Vagina (tissue), 2 donors: ENCODE measurements around the gene MND1.

Experiments used
- POLR2AphosphoS5 ChIP-seq, 2 donors: sonication (generic); formaldehyde crosslinking; IDR thresholded peaks; one replicate each; pipeline ENCODE4 v1.9.0; 2017; ENCODE audit warnings: antibody characterized with exemption in 2 of 2, mild to moderate bottlenecking in 2 of 2, low read depth in 1 of 2; ENCODE audit not compliant: insufficient read depth in 1 of 2
- TF ChIP-seq, protein P1 (sequence below), 3 experiments: fragments of 450-650 bp in 2 of 3; fragments of 200-600 bp in 1 of 3; sonication (generic) in 1 of 3; IDR thresholded peaks; one replicate each; pipeline ENCODE4 v1.5.1; 2017 to 2019; ENCODE audit warnings: antibody characterized with exemption in 3 of 3, mild to moderate bottlenecking in 2 of 3, moderate library complexity in 2 of 3

- TF ChIP-seq, protein P1, sequence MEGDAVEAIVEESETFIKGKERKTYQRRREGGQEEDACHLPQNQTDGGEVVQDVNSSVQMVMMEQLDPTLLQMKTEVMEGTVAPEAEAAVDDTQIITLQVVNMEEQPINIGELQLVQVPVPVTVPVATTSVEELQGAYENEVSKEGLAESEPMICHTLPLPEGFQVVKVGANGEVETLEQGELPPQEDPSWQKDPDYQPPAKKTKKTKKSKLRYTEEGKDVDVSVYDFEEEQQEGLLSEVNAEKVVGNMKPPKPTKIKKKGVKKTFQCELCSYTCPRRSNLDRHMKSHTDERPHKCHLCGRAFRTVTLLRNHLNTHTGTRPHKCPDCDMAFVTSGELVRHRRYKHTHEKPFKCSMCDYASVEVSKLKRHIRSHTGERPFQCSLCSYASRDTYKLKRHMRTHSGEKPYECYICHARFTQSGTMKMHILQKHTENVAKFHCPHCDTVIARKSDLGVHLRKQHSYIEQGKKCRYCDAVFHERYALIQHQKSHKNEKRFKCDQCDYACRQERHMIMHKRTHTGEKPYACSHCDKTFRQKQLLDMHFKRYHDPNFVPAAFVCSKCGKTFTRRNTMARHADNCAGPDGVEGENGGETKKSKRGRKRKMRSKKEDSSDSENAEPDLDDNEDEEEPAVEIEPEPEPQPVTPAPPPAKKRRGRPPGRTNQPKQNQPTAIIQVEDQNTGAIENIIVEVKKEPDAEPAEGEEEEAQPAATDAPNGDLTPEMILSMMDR (IDR thresholded peaks at IDR 0.05), result no peak
- no peak for TF ChIP-seq POLR2AphosphoS5 (IDR thresholded peaks at IDR 0.05; ENCODE audit: insufficient read depth in 1 of 2, low read depth in 1 of 2)
These were observed 75.3 kb downstream of the MND1 start for GRCh38 chr4:153419673-153420278.
